HEK293 (cell line): ENCODE measurements around the gene HTT.

Experiments
- CTCF ChIA-PET: fragments of 350-600 bp; formaldehyde crosslinking; extraction: SDS; loops from one replicate; lab custom pipeline; 2021; ENCODE audit warnings: antibody characterized with exemption; lab: Yijun Ruan, JAX
- POLR2A ChIA-PET: fragments of 300-600 bp; formaldehyde crosslinking; extraction: SDS; loops from one replicate; lab custom pipeline; 2020; ENCODE audit warnings: antibody characterized with exemption, inconsistent platforms; lab: Yijun Ruan, JAX
- H3K27ac ChIP-seq: fragments of 200-500 bp; sonication (Bioruptor generic); 2 replicates; pipeline ENCODE4 v1.5.1; 2014; ENCODE audit warnings: low read depth, low read length, control low read depth, inconsistent platforms; ENCODE audit errors: extremely low read depth
- H3K36me3 ChIP-seq, 2 experiments: fragments of 200-500 bp in 1 of 2; sonication (Bioruptor generic) in 1 of 2; 1 replicate in 1 of 2; 2 replicates in 1 of 2; pipeline ENCODE4 v1.5.1; 2014 to 2017; ENCODE audit warnings: inconsistent platforms in 2 of 2, low read length in 2 of 2; ENCODE audit not compliant: control insufficient read depth in 2 of 2, insufficient read depth in 1 of 2
- H3K4me1 ChIP-seq: fragments of 200-500 bp; sonication (Bioruptor generic); 2 replicates; pipeline ENCODE4 v1.5.1; 2014; ENCODE audit warnings: mild to moderate bottlenecking, low read length, inconsistent platforms; ENCODE audit not compliant: control insufficient read depth, insufficient read depth
- H3K4me3 ChIP-seq: 2 replicates; pipeline ENCODE4 v1.5.1; 2011; ENCODE audit warnings: low read depth, mild to moderate bottlenecking, control low read depth, low read length, moderate library complexity
- H3K9me3 ChIP-seq: fragments of 200-500 bp; sonication (Bioruptor generic); 2 replicates; pipeline ENCODE4 v1.5.1; 2014; ENCODE audit warnings: low read depth, low read length, inconsistent platforms; ENCODE audit not compliant: control insufficient read depth, insufficient read depth
- BCL11A ChIP-seq: fragments of 450-650 bp; formaldehyde crosslinking; IDR thresholded peaks from 2 replicates; pipeline ENCODE4 v1.5.1; 2016; ENCODE audit warnings: low read depth, missing biosample characterization, missing genetic modification characterization
- BCL6B ChIP-seq: fragments of 450-650 bp; formaldehyde crosslinking; IDR thresholded peaks from 2 replicates; pipeline ENCODE4 v1.5.1; 2017; ENCODE audit warnings: missing biosample characterization, missing genetic modification characterization
- FEZF1 ChIP-seq: fragments of 450-650 bp; formaldehyde crosslinking; IDR thresholded peaks from 2 replicates; pipeline ENCODE4 v1.5.1; 2016; ENCODE audit warnings: missing biosample characterization, missing genetic modification characterization
- INSM2 ChIP-seq: fragments of 450-650 bp; formaldehyde crosslinking; IDR thresholded peaks from 2 replicates; pipeline ENCODE4 v1.5.1; 2016; ENCODE audit warnings: missing biosample characterization, missing genetic modification characterization
- KLF7 ChIP-seq: fragments of 450-650 bp; formaldehyde crosslinking; IDR thresholded peaks from 2 replicates; pipeline ENCODE4 v1.5.1; 2016; ENCODE audit warnings: missing biosample characterization, missing genetic modification characterization, borderline replicate concordance
- YY2 ChIP-seq: fragments of 450-650 bp; formaldehyde crosslinking; IDR thresholded peaks from 2 replicates; pipeline ENCODE4 v1.5.1; 2016; ENCODE audit warnings: missing biosample characterization, missing genetic modification characterization
- ZBTB10 ChIP-seq: fragments of 450-650 bp; formaldehyde crosslinking; IDR thresholded peaks from 2 replicates; pipeline ENCODE4 v1.5.1; 2016; ENCODE audit warnings: missing biosample characterization, missing genetic modification characterization
- ZFP3 ChIP-seq: fragments of 450-650 bp; formaldehyde crosslinking; IDR thresholded peaks from 2 replicates; pipeline ENCODE4 v1.5.1; 2016; ENCODE audit warnings: low read depth, missing biosample characterization, missing genetic modification characterization
- ZFP37 ChIP-seq: fragments of 450-650 bp; formaldehyde crosslinking; IDR thresholded peaks from 2 replicates; pipeline ENCODE4 v1.5.1; 2016; ENCODE audit warnings: missing biosample characterization, missing genetic modification characterization
- ZNF121 ChIP-seq: fragments of 450-650 bp; formaldehyde crosslinking; IDR thresholded peaks from 2 replicates; pipeline ENCODE4 v1.5.1; 2016; ENCODE audit warnings: missing biosample characterization, missing genetic modification characterization
- ZNF140 ChIP-seq: fragments of 450-650 bp; formaldehyde crosslinking; IDR thresholded peaks from 2 replicates; pipeline ENCODE4 v1.5.1; 2016; ENCODE audit warnings: missing biosample characterization, missing genetic modification characterization
- ZNF324 ChIP-seq: fragments of 450-650 bp; formaldehyde crosslinking; IDR thresholded peaks from 2 replicates; pipeline ENCODE4 v1.5.1; 2016; ENCODE audit warnings: missing biosample characterization, missing genetic modification characterization
- ZNF362 ChIP-seq: fragments of 450-650 bp; formaldehyde crosslinking; IDR thresholded peaks from 2 replicates; pipeline ENCODE4 v1.5.1; 2016; ENCODE audit warnings: missing biosample characterization, missing genetic modification characterization
- ZNF391 ChIP-seq: fragments of 450-650 bp; formaldehyde crosslinking; IDR thresholded peaks from 2 replicates; pipeline ENCODE4 v1.5.1; 2016; ENCODE audit warnings: low read depth, missing biosample characterization, missing genetic modification characterization, borderline replicate concordance
- ZNF394 ChIP-seq: fragments of 450-650 bp; formaldehyde crosslinking; IDR thresholded peaks from 2 replicates; pipeline ENCODE4 v1.5.1; 2016; ENCODE audit warnings: missing biosample characterization, missing genetic modification characterization, mild to moderate bottlenecking, moderate library complexity, borderline replicate concordance
- ZNF561 ChIP-seq: fragments of 450-650 bp; IDR thresholded peaks from 2 replicates; pipeline ENCODE4 v1.5.1; 2018; ENCODE audit warnings: missing biosample characterization, missing genetic modification characterization, borderline replicate concordance
- ZNF660 ChIP-seq: fragments of 450-650 bp; IDR thresholded peaks from 2 replicates; pipeline ENCODE4 v1.5.1; 2018; ENCODE audit warnings: missing biosample characterization, mild to moderate bottlenecking, missing genetic modification characterization
- ZSCAN4 ChIP-seq: fragments of 450-650 bp; formaldehyde crosslinking; IDR thresholded peaks from 2 replicates; pipeline ENCODE4 v1.5.1; 2017; ENCODE audit warnings: missing biosample characterization, missing genetic modification characterization
- TF ChIP-seq, protein P1 (sequence below): fragments of 450-650 bp; formaldehyde crosslinking; IDR thresholded peaks from 2 replicates; pipeline ENCODE4 v1.5.1; 2017; ENCODE audit warnings: missing biosample characterization, missing genetic modification characterization
- TF ChIP-seq, protein P2 (sequence below): fragments of 450-650 bp; formaldehyde crosslinking; IDR thresholded peaks from 2 replicates; pipeline ENCODE4 v1.5.1; 2016; ENCODE audit warnings: missing biosample characterization, missing genetic modification characterization

HTT gene

DNA sequence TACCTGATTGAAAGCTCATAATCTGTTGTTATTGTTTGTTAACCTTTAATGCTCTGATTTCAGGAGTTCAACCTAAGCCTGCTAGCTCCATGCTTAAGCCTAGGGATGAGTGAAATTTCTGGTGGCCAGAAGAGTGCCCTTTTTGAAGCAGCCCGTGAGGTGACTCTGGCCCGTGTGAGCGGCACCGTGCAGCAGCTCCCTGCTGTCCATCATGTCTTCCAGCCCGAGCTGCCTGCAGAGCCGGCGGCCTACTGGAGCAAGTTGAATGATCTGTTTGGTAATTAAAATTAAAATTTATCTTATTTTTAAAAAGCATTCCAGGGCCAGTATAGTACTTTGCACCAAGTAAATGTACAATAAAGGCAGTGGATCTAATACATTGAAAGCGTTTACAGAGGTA, 137.4 kb downstream of the HTT start:
- POLR2A ChIA-PET = no interaction called here
- Histone ChIP-seq H3K36me3 (peaks cover 0 to 88% of the 10 kb centered on the region in 2 experiments; a peak in 1 of 3 replicates), H3K4me3 (no peak overlapping the region), H3K27ac (no peak overlapping the region), H3K4me1 (no peaks in the 10 kb centered on the region), H3K9me3 (no peaks in the 10 kb centered on the region)
- no peak for TF ChIP-seq BCL6B (tag by site-specific recombination)
- TF ChIP-seq ZNF561 (tag by site-specific recombination) = no peak
- TF ChIP-seq FEZF1 (tag by site-specific recombination) = no peak
- no peak for TF ChIP-seq ZSCAN4 (tag by site-specific recombination)
- no peak for TF ChIP-seq INSM2 (tag by site-specific recombination)
- no peak for TF ChIP-seq ZNF140
- no peak for TF ChIP-seq ZBTB10 (tag by site-specific recombination)
- TF ChIP-seq ZNF391 = no peak
- no peak for TF ChIP-seq ZNF121 (tag by site-specific recombination)
- TF ChIP-seq ZFP3 (tag by site-specific recombination) = no peak
- no peak for TF ChIP-seq ZFP37
- TF ChIP-seq, protein P1, sequence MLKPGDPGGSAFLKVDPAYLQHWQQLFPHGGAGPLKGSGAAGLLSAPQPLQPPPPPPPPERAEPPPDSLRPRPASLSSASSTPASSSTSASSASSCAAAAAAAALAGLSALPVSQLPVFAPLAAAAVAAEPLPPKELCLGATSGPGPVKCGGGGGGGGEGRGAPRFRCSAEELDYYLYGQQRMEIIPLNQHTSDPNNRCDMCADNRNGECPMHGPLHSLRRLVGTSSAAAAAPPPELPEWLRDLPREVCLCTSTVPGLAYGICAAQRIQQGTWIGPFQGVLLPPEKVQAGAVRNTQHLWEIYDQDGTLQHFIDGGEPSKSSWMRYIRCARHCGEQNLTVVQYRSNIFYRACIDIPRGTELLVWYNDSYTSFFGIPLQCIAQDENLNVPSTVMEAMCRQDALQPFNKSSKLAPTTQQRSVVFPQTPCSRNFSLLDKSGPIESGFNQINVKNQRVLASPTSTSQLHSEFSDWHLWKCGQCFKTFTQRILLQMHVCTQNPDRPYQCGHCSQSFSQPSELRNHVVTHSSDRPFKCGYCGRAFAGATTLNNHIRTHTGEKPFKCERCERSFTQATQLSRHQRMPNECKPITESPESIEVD (tag by site-specific recombination) = no peak
- no peak for TF ChIP-seq BCL11A (tag by site-specific recombination)
- TF ChIP-seq YY2 = no peak
- no peak for TF ChIP-seq ZNF394 (tag by site-specific recombination)
- TF ChIP-seq ZNF362 = no peak
- TF ChIP-seq, protein P2, sequence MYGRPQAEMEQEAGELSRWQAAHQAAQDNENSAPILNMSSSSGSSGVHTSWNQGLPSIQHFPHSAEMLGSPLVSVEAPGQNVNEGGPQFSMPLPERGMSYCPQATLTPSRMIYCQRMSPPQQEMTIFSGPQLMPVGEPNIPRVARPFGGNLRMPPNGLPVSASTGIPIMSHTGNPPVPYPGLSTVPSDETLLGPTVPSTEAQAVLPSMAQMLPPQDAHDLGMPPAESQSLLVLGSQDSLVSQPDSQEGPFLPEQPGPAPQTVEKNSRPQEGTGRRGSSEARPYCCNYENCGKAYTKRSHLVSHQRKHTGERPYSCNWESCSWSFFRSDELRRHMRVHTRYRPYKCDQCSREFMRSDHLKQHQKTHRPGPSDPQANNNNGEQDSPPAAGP (tag by site-specific recombination) = no peak
- no peak for TF ChIP-seq KLF7 (tag by site-specific recombination)
- TF ChIP-seq ZNF324 (tag by site-specific recombination) = no peak
- TF ChIP-seq ZNF660 (tag by site-specific recombination) = no peak
- CTCF ChIA-PET = interaction anchor here (0.5 to 0.7 kb wide), 3 partner anchors 105 to 268 kb away, joined by 3 to 4 read pairs (median 3); no protein-coding TSS in a partner anchor
